Measurements from ENCODE around the gene LRRC49.

Gene LRRC49

DNA sequence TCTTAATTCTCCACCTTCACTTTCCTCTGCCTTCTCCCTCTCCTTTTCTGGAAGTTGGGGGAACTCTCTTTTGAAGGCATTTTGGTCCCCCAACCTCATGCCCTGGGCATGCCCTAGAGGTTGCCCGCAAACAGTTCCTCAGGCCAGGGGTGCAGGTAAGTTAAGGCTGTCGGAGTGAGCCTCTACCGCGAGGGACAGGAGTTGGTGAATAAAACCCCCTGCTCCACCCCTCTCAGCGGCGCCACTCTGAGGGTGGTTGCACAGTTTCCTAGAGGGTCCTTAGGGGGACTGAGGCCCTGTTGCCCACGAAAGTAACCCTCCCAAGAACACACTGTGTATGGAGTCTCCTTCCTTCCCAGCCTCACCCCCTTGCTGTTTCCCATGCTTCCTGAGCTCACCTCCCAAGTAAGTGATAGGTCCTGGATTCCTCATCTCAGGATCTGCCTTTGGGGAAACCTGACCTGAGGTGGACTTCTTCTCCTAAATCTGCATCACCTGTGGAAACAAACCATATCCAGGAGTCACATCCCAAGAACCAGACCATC, 199.5 kb downstream of the LRRC49 start:
- DNase-seq (ENCODE audit: low read depth), result no peak

- no peak for DNase-seq (ENCODE audit: low read depth)
These were observed 200.7 kb downstream of the LRRC49 start for GRCh38 chr15:71093054-71094024.

- no peak for DNase-seq (ENCODE audit: low read depth)
These were observed 201.5 kb downstream of the LRRC49 start for GRCh38 chr15:71094137-71094536.

- no peak for DNase-seq (ENCODE audit: low read depth)
These were observed 204.1 kb downstream of the LRRC49 start for GRCh38 chr15:71096676-71097075.

DNA sequence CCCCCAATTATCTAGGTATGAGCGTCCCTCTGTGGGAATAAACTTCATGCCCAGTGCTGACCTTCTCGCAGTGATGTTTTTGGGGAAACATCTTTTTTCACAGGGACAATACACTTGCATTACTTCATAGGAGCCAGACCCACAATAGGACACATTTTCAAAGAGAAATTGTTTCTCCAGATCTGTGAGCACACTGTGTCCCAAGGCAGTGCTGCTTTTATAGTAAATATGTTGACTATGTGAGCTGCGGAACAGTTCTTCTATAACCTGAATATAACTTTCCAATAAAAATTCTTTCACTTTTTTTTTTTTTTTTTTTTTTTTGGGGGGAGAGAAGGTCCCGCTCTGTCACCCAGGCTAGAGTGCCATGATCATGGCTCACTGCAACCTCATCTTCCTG, 205.3 kb downstream of the LRRC49 start:
- no peak for DNase-seq (ENCODE audit: low read depth)

- DNase-seq (ENCODE audit: low read depth), result no peak
These were observed 206.3 kb downstream of the LRRC49 start for GRCh38 chr15:71098920-71099319.
